OCI-LY1 (cell line): ENCODE results near the gene THAP4.

Experiments
- EZH2 ChIP-seq: fragments of 200-600 bp; sonication (generic), shearing (Covaris generic); IDR thresholded peaks from 2 replicates; pipeline ENCODE4 v1.8.0; 2017; ENCODE audit warnings: borderline replicate concordance, mixed run types, mild to moderate bottlenecking, antibody characterized with exemption, low read length, moderate library complexity, mixed read lengths
- TF ChIP-seq, protein P1 (sequence below): fragments of 200-600 bp; sonication (generic), shearing (Covaris generic); IDR thresholded peaks from 2 replicates; pipeline ENCODE4 v1.5.1; 2017; ENCODE audit warnings: mild to moderate bottlenecking, antibody characterized with exemption, low read length, moderate library complexity, mixed read lengths

GRCh38 chr2:241579281-241579680, 57.7 kb downstream of the THAP4 start:
- TF ChIP-seq, protein P1, sequence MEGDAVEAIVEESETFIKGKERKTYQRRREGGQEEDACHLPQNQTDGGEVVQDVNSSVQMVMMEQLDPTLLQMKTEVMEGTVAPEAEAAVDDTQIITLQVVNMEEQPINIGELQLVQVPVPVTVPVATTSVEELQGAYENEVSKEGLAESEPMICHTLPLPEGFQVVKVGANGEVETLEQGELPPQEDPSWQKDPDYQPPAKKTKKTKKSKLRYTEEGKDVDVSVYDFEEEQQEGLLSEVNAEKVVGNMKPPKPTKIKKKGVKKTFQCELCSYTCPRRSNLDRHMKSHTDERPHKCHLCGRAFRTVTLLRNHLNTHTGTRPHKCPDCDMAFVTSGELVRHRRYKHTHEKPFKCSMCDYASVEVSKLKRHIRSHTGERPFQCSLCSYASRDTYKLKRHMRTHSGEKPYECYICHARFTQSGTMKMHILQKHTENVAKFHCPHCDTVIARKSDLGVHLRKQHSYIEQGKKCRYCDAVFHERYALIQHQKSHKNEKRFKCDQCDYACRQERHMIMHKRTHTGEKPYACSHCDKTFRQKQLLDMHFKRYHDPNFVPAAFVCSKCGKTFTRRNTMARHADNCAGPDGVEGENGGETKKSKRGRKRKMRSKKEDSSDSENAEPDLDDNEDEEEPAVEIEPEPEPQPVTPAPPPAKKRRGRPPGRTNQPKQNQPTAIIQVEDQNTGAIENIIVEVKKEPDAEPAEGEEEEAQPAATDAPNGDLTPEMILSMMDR = no peak
- no peak for TF ChIP-seq EZH2
